GM19193 (cell line): ENCODE data around the gene SYNGR3.

ENCODE experiments used
- POLR2A ChIP-seq: IDR thresholded peaks from 4 replicates; pipeline ENCODE4 v1.6.1; 2011; ENCODE audit not compliant: insufficient read depth, insufficient read length; ENCODE audit errors: extremely low read depth

The SYNGR3 gene

DNA sequence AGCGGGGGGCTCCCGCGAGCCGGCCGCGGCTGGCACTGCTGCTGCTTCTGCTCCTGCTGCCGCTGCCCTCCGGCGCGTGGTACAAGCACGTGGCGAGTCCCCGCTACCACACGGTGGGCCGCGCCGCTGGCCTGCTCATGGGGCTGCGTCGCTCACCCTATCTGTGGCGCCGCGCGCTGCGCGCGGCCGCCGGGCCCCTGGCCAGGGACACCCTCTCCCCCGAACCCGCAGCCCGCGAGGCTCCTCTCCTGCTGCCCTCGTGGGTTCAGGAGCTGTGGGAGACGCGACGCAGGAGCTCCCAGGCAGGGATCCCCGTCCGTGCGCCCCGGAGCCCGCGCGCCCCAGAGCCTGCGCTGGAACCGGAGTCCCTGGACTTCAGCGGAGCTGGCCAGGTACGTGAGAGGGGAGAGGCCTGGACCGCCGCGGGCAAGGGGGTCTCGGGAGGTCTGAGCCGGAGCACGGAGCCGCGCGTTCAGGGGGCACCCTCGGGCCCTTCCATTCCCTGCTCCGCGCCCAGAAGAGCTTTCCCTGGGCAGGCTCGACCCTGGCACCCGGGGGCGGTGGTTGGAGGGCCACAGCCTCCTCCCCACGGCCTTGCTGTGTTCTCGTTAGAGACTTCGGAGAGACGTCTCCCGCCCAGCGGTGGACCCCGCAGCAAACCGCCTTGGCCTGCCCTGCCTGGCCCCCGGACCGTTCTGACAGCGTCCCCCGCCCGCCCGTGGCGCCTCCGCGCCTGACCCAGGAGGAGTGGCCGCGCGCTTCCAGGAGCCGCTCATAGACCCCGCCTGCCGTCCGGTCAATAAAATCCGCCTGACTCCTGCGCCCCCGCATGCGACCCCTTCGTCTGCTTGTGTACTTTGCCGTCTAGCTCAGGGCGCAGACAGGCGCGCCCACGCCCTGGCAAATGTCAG, 30.4 kb downstream of the SYNGR3 start:
- TF ChIP-seq POLR2A = no peak

DNA sequence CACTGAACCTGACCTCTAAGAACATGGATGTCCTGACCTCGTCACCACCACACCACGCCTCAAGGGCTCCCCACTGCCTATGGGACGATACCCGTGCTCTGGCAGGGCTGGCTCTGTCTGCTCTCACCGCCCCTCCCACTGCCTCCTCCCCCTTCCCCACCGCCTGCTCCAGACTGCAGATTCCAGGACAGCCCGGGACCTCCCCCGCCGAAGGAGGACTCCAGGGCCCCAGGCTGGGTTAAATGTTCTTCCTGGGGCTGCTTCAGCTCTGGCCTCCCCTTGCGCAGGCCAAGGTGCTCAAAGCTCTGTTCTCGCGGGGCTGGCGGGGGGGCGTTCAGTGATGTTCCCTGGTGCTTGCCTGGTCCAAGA, 32.9 kb downstream of the SYNGR3 start:
- TF ChIP-seq POLR2A = no peak

GRCh38 chr16:2023092-2024031, 33.6 kb downstream of the SYNGR3 start:
- no peak for TF ChIP-seq POLR2A

- no peak for TF ChIP-seq POLR2A
Observed at GRCh38 chr16:2024032-2024420, 34.3 kb downstream of the SYNGR3 start.

- TF ChIP-seq POLR2A = no peak
Observed at GRCh38 chr16:2025251-2025650, 35.5 kb downstream of the SYNGR3 start.

DNA sequence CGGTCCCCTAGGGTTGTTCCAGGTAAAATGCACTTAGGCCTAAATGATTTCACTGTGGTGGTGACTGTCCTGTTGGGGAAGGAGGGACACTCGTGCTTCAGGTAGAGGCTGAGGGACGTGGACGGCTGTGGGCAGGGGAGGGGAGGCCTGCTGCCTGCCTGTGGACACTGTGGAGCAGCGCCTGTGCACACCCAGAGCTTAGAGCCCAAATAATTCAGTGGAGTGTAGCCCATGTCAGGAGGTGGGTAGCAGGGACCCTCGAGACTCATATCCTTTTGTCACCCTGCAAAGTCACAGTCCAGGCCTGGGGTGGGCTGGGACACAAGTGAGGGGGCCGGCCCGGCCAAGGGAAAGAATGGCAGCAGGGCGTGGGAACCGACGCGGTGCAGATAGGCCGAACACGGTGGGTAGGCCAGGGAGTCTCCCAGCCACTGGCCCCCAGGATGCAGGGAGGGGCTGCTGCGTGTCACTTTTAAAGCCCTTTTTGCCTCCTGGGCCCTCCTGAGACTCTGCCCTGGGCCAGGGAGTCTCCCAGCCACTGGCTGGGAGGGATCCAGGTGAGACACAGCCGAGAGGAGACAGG, 36.2 kb downstream of the SYNGR3 start:
- no peak for TF ChIP-seq POLR2A

GRCh38 chr16:2026461-2027023, 36.8 kb downstream of the SYNGR3 start, which contains the start of gene NHERF2:
Gene NHERF2 (plus strand): TSS chr16:2026902. CDS start chr16:2027006, 104 bp downstream.
- no peak for TF ChIP-seq POLR2A

DNA sequence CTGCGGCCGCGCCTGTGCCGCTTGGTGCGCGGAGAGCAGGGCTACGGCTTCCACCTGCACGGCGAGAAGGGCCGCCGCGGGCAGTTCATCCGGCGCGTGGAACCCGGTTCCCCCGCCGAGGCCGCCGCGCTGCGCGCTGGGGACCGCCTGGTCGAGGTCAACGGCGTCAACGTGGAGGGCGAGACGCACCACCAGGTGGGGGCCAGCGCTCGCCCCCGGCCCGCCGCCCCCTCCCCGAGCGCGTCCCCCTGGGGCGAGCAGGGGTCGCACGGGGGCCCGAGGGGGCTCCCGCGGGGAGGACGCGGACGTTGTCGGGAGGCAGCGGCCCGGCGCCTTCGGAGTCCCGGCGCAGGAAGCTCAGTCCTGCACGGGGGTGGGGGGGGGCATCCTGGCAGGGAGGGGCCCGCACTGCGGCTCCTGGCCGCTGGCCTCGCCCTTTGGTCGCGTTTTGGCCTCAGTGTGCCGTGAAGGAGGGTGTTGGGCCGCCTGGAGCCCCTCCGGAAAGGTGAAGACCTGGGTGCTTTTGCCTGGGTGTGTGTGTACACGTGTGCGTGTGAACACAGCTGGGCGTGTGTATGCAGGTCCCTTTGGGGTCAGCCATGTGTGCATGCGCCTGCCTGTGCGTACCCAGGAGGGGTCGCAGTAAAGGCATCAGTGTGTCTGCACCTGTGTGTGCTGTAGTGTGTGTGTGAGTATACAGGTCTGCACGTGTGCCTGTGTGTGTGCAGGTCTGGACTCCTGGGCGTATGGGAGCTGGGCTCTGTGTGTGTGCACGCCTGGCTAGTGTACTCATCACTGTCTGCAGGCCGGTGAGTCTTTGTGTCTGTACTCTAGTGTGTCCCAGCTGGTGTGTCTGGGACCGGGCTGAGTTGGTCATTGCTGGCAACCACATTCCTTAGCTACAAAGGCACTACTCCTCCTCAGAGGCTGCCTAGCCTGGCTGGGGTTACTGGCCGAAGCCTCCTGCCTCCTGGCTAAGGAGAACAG, 37.5 kb downstream of the SYNGR3 start:
- TF ChIP-seq POLR2A = no peak

DNA sequence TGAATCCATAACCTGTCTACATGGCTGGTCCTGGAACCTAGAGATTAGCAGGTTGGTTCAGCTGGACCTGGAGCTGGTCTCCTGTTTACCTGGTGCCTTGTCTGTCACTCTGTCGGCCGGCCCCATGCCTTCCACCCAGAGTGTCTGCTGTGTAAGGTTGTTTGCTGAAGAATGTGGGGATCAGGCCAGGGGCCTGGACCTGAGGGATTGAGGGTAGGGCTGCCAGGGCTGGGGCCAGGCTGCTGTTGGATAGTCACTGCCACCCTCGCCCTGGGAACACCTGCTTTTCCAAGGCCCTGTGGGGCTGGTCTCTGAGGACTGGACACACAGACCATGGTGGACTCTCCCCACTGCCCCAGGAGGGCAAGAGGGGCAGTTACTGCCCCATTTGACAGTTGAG, 38.4 kb downstream of the SYNGR3 start:
- no peak for TF ChIP-seq POLR2A

- no peak for TF ChIP-seq POLR2A
Observed at GRCh38 chr16:2028620-2029220, 39.0 kb downstream of the SYNGR3 start.

GRCh38 chr16:2029350-2029749, 39.6 kb downstream of the SYNGR3 start:
- no peak for TF ChIP-seq POLR2A

- no peak for TF ChIP-seq POLR2A
Observed at GRCh38 chr16:2030036-2030435, 40.3 kb downstream of the SYNGR3 start.

GRCh38 chr16:2031081-2031577, 41.4 kb downstream of the SYNGR3 start:
- no peak for TF ChIP-seq POLR2A

GRCh38 chr16:2032285-2033056, 42.7 kb downstream of the SYNGR3 start:
- no peak for TF ChIP-seq POLR2A
